ENCODE data around the gene PPP1R18.
"Not testable (repeated sequence)": the region's sequence is repeated elsewhere in the genome, so short reads cannot be mapped to it uniquely, and the experiment has no call there.

Gene PPP1R18

DNA sequence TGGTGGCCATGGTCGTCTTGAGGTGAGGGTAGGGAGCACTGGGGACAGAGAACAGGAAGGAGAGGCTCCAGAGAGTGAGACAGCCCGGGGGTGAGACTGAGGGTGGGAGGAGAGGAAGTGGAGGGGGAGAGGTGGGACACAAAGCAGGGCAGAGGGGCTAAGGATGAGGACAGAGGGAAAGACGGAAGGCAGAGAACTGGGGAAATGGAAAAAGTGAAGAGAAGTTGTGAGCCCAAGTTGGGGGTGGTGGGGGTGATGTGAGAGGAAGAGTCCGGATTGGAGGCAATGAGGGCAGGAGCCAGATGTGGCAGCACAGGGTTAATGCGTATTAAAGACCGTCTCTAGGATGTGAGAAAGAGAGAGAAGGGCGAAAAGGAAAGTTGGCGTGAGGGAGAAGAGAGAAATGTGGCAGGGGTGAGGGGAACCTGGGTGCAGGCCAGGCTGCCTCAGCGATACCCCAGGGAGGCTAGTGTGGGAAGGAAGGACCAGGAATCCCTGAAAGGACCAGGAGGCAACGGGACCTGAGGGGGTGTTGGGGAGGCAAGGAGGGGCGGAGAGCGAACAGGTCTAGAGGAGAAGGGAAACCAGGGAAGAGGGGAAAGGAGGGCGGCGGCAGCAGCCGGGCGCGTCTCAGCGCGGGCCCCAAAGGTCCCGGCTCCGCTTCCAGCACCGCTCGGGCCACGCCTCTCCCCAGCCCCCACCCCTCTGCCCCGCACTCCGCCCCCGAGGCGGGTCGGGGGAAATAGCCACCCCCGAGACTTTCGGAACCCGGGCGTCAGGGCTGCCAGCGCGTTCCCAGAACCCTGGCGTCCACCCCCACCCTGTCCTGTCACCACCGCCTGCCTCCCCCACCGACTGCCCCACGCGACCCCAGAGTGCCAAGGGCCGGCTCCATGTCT lies at the start of gene PPP1R18:
Gene PPP1R18 (minus strand): TSS at position 637 of the 899 bp plus-strand sequence. CDS start 627 bp downstream, at position 10.
- DNase-seq (ENCODE audit: low read depth): peak; percentile 76

DNA sequence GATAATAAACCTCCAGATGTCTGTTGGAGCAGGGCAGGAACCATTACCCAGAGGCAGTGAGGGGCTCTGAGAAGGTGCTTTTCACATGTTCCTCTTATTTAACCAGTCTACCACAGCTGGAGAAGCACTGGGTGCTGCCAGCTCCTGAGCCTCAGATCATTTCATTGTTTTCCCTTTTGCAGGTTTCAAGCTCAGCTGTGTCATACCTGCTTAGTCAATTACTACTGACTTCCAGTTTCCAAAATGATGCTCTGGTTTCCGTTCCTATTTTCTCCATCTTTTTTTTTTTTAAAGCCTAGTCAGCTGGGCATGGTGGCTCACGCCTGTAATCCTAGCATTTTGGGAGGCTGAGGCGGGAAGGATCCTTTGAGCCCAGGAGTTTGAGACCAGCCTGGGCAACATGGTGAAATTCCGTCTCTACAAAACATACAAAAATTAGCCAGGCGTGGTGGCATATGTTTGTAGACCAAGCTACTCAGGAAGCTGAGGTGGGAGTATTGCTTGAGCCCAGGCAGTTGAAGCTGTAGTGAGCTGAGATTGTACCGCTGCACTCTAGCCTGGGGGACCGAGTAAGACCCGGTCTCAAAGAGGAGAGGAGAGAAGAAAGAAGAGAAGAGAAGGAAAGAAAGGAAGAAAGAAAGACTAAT lies 49.3 kb upstream of the PPP1R18 start:
- no peak for DNase-seq (ENCODE audit: low read depth)

DNA sequence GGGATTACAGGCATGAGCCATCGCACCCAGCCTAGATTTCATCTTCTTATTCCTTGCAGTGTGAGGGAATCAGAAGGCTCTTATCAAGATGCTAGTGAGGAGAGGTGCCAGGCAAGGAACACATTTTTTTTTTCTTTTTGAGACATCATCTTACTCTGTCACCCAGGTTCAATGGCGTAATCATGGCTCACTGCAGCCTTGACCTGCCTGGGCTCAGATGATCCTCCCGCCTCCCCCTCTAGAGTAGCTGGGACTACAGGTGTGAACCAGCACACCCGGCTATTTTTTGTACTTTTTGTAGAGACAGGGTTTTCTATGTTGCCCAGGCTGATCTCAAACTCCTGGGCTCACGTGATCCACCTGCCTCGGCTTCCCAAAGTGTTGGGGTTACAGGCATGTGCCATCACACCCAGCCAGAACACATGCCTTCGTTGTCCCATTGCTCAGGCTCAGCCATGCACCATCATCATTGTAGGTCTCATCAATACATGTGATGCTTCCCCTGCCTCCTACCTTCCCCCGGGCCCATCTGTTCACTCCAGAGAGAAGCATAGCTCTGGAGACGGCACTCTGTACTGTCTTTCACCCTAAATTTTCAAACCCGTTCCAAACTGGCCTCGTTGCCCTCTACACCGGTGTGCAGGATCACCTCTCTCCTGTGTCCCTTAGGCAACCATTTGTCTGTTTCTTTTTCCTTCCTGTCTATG lies 45.9 kb upstream of the PPP1R18 start:
- DNase-seq (ENCODE audit: low read depth): no peak

- peak; percentile 76 for DNase-seq (ENCODE audit: low read depth)
These were observed 44.4 kb upstream of the PPP1R18 start for GRCh38 chr6:30730601-30731435.

DNA sequence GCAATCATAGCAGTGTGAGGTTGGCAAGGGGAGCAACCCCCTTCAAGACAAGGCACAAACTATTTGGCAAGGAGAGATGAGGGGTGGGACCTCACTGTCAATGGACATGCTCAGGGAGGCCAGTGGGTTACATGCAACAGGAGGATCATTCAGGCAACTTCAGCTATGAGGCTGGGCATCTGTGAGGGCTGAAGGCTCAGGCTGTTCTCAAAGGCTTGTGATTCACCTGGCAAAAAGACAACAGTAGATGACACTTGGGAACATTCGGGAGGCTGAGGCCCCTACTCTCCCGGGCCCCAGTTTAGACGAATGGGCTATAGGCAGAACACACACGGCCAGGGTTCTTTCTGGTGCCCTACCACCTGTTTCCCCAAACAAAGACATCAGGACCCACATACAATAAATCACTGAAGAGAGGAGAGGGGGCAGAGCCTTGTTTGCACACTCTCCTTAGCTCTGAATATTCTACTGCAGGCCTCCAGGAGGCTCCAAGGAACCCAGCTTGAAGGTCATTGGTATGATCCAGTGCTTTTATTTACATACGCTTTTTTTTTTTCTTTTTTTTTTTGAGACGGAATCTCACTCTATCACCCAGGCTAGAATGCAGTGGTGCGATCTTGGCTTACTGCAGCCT lies 41.6 kb upstream of the PPP1R18 start:
- DNase-seq (ENCODE audit: low read depth): no peak

- no peak for DNase-seq (ENCODE audit: low read depth)
These were observed 40.3 kb upstream of the PPP1R18 start for GRCh38 chr6:30726506-30727413.

- no peak for DNase-seq (ENCODE audit: low read depth)
These were observed 39.5 kb upstream of the PPP1R18 start for GRCh38 chr6:30725713-30726505.

- DNase-seq (ENCODE audit: low read depth): no peak
These were observed 38.6 kb upstream of the PPP1R18 start for GRCh38 chr6:30724906-30725667.

- DNase-seq (ENCODE audit: low read depth): not testable (repeated sequence)
These were observed 37.6 kb upstream of the PPP1R18 start for GRCh38 chr6:30723843-30724741.

DNA sequence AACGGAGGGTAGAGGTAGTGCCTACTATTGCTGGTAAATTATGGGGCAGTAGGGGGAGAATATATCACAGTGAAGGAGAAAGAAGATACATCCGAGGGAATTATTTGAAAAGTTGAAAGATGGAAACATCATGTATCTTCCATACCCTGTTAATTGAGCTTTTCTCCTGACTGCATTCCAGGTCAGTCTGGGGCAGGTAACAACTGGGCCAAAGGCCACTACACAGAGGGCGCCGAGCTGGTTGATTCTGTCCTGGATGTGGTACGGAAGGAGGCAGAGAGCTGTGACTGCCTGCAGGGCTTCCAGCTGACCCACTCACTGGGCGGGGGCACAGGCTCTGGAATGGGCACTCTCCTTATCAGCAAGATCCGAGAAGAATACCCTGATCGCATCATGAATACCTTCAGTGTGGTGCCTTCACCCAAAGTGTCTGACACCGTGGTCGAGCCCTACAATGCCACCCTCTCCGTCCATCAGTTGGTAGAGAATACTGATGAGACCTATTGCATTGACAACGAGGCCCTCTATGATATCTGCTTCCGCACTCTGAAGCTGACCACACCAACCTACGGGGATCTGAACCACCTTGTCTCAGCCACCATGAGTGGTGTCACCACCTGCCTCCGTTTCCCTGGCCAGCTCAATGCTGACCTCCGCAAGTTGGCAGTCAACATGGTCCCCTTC lies 36.9 kb upstream of the PPP1R18 start:
- DNase-seq (ENCODE audit: low read depth): not testable (repeated sequence)

GRCh38 chr6:30722280-30723112 lies 36.1 kb upstream of the PPP1R18 start:
- peak; percentile 80 for DNase-seq (ENCODE audit: low read depth)

GRCh38 chr6:30722025-30722279 lies 35.5 kb upstream of the PPP1R18 start:
- DNase-seq (ENCODE audit: low read depth): not testable (repeated sequence)

DNA sequence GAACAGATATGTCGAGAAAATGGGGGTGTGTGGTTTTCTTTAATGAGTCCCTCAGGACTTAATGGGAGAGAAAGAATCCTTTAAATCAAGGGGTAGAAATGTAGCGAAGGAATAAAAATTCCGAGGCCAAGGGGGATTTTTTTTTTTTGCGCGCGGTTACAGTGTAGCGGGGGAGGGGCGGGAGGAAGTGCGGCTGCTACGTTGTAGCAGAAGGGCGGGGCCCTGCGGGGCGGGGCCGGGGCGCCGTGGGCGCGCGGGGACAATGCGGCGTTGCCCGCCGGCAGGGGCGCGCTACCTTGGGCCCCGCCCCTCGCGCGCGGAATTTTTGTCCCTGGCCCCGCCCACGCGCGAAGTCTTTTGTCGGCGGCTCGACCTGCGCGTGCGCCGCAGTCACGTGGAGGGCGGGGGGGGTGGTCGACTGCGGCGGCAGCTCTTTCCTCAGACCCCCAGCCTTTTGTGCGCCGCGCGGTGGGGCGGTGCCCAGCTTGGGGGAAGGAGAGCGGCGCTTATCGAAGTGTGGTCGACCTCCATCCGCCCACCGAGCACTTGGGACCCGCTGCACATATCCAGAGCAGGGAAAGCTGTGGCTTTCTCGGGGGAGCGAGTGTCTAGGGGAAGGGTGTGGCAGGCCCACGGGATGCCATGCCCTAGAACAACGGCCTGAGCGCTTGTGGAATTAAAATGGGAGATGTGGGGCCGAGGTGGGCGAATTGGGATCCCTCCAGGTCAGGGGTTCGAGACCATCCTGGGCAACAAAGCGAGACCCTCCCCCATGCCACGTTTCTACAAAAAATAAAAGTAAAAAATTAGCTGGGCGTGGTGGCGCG lies 35.0 kb upstream of the PPP1R18 start:
- DNase-seq (ENCODE audit: low read depth): peak; percentile 98

GRCh38 chr6:30720738-30721197 lies 34.3 kb upstream of the PPP1R18 start:
- DNase-seq (ENCODE audit: low read depth): no peak
